DMS 273 (cell line): ENCODE data around the gene APBA1.
"Not testable (repeated sequence)": the region's sequence is repeated elsewhere in the genome, so short reads cannot be mapped to it uniquely, and the experiment has no call there.

ENCODE experiments used
- DNase-seq: peaks from one replicate; lab custom pipeline; 2025; ENCODE audit not compliant: unreplicated experiment; lab: John Stamatoyannopoulos, UW

Gene APBA1

GRCh38 chr9:69609156-69609555 lies 63.0 kb downstream of the APBA1 start:
- DNase-seq = no peak

DNA sequence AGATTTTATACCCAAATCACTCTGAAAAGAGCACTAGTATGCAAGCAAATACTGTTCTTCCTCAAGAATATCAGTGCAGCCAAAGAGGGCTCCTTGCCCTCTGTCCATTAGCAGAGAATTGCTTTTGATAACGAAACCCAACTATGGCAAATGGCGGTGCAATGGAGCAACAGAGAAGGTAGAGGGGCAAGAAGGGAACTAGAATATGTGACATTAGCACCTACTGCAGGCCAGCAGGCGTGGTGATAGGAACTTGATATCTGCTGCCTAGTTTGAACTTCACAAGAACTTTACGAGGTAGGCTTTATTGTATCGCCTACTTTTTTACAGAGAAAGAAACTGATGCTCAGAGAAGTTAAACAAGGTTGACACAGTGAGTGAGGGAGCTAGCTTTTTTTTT lies 66.1 kb downstream of the APBA1 start:
- DNase-seq = no peak

- no peak for DNase-seq
Observed at GRCh38 chr9:69605406-69605805, 66.8 kb downstream of the APBA1 start.

DNA sequence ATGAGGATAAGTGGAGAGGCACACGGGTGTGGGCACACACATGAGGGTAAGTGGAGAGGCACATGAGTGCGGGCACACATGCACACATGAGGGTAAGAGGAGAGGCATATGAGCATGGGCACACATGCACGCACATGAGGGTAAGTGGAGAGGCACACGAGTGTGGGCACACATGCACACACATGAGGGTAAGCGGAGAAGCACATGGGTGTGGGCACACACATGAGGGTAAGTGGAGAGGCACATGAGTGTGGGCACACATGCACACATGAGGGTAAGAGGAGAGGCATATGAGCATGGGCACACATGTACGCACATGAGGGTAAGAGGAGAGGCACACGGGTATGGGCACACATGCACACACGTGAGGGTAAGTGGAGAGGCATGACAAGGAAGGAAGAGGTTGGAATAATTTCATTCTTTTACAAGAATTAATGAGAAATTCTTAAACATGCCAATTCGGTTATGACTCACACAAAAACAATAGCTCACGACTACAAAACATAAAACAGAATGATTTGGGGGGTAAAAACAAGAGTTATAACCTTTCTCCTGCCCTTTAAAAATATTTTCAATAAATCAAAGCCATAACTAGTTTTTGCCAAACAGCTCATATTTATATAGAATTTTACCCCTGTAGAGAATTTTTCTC lies 67.5 kb downstream of the APBA1 start:
- DNase-seq = no peak

DNA sequence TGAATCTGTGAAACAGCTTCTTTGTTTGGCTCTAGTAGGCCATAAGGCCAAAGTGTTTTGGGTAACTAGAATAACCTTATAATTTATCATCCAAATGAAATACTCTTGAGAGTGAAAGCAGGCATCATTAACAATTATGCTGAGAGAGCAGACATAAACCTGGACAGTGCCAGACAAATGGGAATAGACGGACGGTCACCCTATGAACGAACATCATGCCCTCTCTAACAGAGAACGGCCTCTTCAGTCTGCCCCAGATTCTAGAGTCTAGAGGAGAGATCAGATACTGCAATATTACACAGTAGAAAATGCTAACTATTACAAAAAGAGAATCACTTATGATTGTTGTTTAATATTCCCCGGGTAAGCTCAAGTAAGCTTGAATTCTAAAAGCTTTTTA lies 68.5 kb downstream of the APBA1 start:
- DNase-seq = no peak

DNA sequence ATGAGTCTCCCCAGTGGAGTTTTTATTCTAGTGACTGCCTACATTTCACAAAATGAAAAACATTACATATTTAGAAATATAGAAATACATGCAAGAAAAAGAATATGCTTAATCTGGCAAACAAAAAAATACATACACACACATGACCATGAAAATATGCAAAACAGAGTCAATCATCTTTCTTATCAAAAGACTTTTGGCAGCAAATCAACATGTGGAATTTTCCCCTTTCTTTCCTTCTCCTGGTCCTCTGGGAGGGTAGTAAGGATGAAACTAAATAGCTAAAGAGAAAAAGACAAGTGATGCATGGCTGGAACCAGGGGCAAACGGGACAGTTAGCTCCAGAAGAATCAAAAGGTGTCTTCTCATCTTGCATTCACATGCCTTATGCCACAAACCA lies 69.4 kb downstream of the APBA1 start:
- DNase-seq = no peak

DNA sequence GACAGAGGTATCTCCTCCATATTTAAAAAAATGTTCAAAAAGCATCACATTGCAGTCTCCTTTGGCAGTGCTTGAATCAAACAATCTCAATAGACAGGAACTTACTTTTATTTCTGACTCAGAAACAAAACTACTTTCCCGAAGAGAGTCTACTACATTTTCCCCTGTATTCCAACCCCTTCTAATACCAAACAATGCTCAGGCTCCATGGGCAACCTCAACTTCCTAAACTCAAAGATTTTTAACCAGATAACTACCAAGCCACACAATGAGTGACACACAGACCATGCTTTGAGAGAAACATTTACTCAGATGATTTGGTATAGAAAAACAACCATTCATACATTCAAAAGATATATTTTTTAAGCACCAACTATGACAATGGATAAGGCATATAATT lies 70.5 kb downstream of the APBA1 start:
- DNase-seq = no peak

DNA sequence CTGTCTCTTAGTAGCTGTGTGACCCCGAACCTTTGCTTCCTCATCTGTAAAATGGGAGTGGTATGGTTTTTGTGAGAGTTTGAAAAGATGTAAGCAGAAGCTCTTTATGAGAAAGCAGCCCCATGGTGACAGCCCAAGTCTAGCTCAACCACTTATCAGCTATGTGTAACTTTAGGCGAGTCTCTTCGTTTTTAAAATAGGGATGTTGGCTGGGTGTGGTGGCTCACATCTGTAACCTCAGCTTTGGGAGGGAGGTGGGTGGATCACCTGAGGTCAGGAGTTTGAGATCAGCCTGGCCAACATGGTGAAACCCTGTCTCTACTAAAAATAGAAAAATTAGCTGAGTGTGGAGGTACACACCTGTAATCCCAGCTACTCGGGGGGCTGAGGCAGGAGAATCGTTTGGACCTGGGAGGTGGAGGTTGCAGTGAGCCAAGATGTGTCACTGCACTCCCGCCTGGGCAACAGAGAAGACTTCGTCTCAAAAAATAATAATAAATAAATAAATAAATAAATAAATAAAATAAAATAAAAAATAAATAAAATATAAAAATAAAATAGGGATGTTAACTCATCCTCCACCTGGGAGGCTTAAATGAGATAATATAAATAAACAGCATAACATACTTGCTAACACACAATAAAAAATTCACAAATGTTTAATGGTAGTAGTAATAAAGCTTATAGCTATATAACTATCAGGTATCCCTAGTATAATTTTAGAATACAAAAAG lies 71.7 kb downstream of the APBA1 start:
- no peak for DNase-seq

DNA sequence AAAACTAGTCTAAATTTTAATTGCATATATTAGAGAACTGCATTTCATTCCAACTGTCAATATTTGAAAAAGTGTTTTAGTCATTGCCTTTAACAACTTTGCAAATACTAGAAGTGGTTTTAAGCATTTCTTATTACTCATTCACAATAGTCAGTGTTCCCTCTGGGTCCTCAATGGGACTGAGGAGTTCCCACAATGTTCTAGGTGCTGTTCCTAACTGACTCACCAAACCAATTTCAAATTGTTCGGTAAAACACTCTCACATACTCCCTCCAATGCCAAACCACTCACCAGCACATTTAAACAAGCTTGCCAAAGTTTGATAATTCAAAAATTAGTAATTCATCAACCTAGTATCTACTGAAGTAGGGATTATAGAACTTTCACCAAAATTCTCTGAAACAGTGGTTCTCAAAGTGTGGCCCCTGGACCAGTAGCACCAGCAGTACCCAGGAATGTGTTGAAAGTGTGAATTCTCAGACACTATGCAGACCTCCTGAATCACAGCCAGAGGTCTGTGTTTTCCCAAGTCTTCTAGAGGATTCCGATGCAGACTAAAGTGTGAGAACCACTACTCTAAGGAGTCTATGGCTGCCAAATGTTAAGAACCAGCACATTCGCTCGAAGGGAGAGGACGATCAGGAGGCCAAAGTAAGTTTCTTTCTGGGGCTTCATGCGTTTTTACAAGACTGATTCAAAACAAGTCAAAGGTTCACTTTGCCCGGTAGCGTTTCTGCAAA lies 72.8 kb downstream of the APBA1 start:
- no peak for DNase-seq

GRCh38 chr9:69596906-69597305 lies 75.3 kb downstream of the APBA1 start:
- DNase-seq = not testable (repeated sequence)

DNA sequence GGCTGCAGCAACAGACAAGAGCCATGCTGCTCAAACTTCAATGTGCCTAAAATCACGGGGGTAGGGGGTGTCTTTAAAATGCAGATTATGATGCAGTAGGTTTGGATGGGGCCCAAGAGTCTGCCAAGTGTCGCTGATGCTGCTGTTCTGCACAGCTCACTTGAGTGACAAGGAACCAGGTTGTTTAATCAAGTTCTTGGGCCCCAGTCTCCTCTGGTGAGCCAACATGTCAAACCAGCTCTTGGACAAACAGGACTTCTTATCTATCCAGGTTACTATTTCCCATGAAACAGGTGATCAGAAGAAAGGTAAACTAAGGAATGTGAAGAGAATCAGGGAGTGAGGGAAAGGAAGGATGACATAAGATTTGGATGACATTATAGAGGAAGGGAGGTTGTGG lies 78.0 kb downstream of the APBA1 start:
- no peak for DNase-seq

DNA sequence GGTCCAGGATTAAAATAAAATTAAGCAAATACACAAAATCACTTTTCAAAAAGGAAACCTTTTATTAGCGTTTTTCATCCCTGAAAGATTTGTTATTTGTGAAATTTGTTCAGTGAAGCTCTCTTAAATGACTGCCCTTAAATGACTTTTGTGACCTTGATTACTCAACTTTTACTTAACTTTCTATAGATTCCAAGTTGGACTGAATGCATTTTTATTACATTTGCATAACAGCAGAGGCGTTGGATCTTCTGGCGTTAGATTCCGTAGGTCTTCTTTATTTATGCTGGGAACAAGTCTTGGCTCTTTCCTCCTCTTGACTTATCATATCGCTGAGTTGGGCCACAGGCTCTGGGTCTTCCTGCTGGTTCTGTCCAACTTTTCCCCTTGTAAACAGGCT lies 78.4 kb downstream of the APBA1 start:
- no peak for DNase-seq

- no peak for DNase-seq
Observed at GRCh38 chr9:69593301-69593700, 78.9 kb downstream of the APBA1 start.

DNA sequence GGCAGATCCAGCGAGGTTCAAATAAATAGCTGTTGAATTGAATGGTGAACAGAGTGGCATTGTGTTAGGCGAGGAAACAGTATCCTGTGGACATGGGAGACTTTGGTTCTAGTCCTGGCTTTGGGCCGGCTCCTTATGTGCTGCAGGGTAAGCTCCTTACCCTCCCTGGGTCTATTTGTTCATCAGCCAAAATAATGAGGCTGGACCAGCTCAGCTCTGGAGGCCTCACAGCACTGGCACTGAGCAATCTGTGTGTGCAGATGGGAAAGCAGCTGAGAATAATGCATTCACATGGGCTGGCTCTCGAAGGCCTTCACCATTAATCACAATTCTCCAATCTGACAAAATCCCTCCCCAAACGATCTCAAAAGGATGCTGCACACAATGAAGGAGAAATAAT lies 81.9 kb downstream of the APBA1 start:
- peak; percentile 22 for DNase-seq

- DNase-seq = no peak
Observed at GRCh38 chr9:69589156-69589555, 83.0 kb downstream of the APBA1 start.

GRCh38 chr9:69585571-69585970 lies 86.6 kb downstream of the APBA1 start:
- DNase-seq = no peak

DNA sequence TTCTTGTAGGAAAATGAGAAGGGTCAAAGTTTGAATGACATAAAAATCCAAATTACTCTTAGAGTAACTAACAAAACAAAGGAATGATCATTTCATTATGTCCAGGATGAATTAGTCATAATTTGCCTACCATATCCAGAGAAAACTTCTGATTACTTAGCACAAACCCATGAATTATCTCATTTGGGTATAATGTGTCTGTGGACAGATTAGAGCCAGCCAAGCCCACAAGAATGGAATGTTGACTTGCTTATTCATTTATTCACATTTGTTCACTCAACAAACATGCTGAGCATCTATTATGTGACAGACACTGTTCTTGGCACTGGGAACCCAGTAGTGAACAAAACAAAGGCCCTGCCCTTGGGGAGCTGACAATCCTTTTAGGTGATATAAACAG lies 87.4 kb downstream of the APBA1 start:
- DNase-seq = no peak

DNA sequence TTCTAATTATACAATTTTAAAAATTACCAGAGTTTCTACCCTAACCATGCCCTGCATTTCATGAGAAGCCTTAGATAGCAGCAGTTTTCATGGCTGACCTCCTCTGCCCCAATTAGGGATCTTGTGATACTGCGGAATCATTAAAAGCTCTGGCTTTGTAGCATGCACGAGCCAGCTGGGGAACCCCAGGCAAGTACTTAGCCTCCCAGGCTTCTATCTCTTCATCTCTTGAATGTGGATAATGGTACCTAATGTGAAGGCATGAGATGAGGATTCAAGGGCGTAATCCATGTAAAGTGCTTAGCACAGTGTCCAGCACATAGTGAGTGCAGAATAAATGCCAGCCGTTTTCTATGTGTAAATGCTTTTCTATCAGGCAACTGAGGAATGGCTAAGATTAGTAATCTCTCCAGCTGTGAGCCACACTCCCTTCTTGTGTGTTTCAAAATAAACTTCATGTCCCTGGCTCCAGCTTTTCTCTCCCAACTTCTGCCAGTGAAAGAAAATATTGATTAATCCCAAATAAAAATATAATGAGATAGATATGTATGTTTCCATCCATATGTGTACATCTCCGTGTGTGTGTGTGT lies 88.4 kb downstream of the APBA1 start:
- DNase-seq = peak; percentile 2

DNA sequence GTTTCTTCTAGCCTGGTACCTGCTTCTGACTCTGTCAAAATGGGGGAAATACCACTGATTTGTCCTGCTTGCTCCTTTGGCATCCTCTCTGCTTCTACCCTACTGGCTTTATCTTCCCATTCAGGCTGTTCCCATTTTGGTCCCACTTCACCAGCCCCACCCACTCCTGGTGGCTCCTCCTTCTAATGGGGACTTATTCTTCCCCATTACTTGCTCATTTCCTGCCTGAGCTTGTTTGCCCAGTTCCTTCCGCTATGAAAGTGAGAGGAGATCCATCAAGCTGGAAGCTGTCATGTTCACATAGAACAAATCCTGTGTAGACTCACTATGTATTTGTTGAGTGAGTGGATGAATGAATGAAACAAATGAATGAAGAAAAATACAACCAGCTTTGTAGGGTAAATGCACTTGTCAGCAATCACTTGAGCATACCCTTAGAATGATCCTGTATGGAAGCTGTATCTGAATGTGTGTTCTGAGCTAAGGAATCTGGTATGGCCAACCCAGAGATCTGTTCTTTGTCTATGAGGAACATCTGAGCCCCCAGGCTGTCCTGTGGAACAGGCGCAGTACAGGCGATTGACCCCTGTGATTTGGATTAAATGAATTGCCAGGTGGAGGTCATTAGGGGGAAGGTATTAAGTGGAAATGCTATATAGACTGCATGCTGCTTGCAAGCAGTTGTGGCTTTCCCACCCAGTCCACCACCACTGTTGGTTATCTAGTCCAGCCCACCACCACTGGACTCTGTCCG lies 89.5 kb downstream of the APBA1 start:
- no peak for DNase-seq

- no peak for DNase-seq
Observed at GRCh38 chr9:69582018-69582417, 90.2 kb downstream of the APBA1 start.

- DNase-seq = no peak
Observed at GRCh38 chr9:69580582-69581214, 91.5 kb downstream of the APBA1 start.
